ENCODE results near the gene ZNF577.

DNA sequence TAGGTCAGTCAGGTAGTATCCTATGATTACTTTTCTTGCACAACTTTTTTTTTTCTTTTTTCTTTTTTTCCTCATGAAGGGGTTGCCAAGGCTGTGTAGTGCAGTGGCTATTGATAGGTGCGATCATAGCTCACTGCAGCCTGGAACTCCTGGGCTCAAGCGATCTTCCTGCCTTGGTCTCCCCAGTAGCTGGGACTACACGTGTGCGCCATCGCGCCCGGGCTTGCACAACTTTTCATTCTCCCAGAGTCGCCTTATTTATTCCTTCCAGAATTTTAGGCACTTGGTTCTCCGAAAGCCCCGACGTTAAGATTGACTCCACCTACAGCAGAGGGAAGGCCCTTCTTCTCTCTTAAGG, 38.7 kb upstream of the ZNF577 start:
- TF ChIP-seq ZFP36L2 (CRISPR knock-in tag; IDR thresholded peaks at IDR 0.05) (no peak), SYNCRIP (IDR thresholded peaks at IDR 0.05; ENCODE audit: insufficient read depth, low read depth, low read length) (no peak), JUN (CRISPR knock-in tag; IDR thresholded peaks at IDR 0.05) (no peak), CTCF (CRISPR knock-in tag; IDR thresholded peaks at IDR 0.05) (no peak), ETS1 (CRISPR knock-in tag; IDR thresholded peaks at IDR 0.05) (no peak), BHLHE40 (IDR thresholded peaks at IDR 0.05; ENCODE audit: low read length) (no peak), THAP11 (CRISPR knock-in tag; IDR thresholded peaks at IDR 0.05) (no peak), ZNF615 (CRISPR knock-in tag; IDR thresholded peaks at IDR 0.05; ENCODE audit: borderline replicate concordance) (no peak), CBX2 (IDR thresholded peaks at IDR 0.05; ENCODE audit: low read depth, low read length) (no peak), CBX2 (CRISPR knock-in tag; IDR thresholded peaks at IDR 0.05; ENCODE audit: low read depth) (no peak), TARDBP (CRISPR knock-in tag; IDR thresholded peaks at IDR 0.05) (no peak), ARNTL (CRISPR knock-in tag; IDR thresholded peaks at IDR 0.05) (no peak), ZNF264 (CRISPR knock-in tag; IDR thresholded peaks at IDR 0.05) (no peak)
